MCF 10A (cell line): ENCODE results near the gene WWOX. TPM values are rescaled to one million over a fixed set of nuclear protein-coding genes. Genes with fewer than 3 reads are reported as not detected.

Source experiments
- BruUV-seq: library from RNA; stranded (reverse); fragments of 400-500 nt; replicated peaks from 2 replicates; lab custom pipeline; 2021; lab: Mats Ljungman, UMichigan
- CTCF ChIA-PET: fragments of 300-600 bp; sonication (Branson Sonifier 250); formaldehyde crosslinking; extraction: SDS; loops from one replicate; lab custom pipeline; 2021; ENCODE audit warnings: antibody characterized with exemption, inconsistent platforms; lab: Yijun Ruan, JAX
- POLR2A ChIA-PET: fragments of 300-600, 350-650 bp; sonication (Branson Sonifier 250); formaldehyde crosslinking; extraction: SDS; loops from one replicate; lab custom pipeline; 2020; ENCODE audit warnings: antibody characterized with exemption, inconsistent platforms; lab: Yijun Ruan, JAX
- DNase-seq: peaks from one replicate; pipeline ENCODE4 v3.0.0-alpha.2; 2018; ENCODE audit not compliant: unreplicated experiment
- H3K27ac Mint-ChIP-seq: one replicate; pipeline ENCODE4 v1.8.0; 2022; ENCODE audit warnings: mild to moderate bottlenecking, low read depth, mixed read lengths; ENCODE audit not compliant: unreplicated experiment
- H3K27me3 Mint-ChIP-seq: one replicate; pipeline ENCODE4 v1.8.0; 2022; ENCODE audit warnings: mixed read lengths; ENCODE audit not compliant: insufficient read depth, unreplicated experiment
- H3K36me3 Mint-ChIP-seq: one replicate; pipeline ENCODE4 v1.8.0; 2022; ENCODE audit warnings: mild to moderate bottlenecking, moderate library complexity, mixed read lengths; ENCODE audit not compliant: insufficient read depth, unreplicated experiment
- H3K4me1 Mint-ChIP-seq: one replicate; pipeline ENCODE4 v1.8.0; 2022; ENCODE audit warnings: mixed read lengths; ENCODE audit not compliant: insufficient read depth, unreplicated experiment
- H3K4me3 Mint-ChIP-seq: one replicate; pipeline ENCODE4 v1.8.0; 2022; ENCODE audit warnings: mild to moderate bottlenecking, moderate library complexity, mixed read lengths; ENCODE audit not compliant: unreplicated experiment
- H3K9me3 Mint-ChIP-seq: one replicate; pipeline ENCODE4 v1.8.0; 2022; ENCODE audit warnings: mixed read lengths; ENCODE audit not compliant: unreplicated experiment
- CTCF ChIP-seq: fragments of 200-600 bp; IDR thresholded peaks from one replicate; pipeline ENCODE4 v1.8.0; 2022; ENCODE audit warnings: antibody characterized with exemption, mild to moderate bottlenecking; ENCODE audit not compliant: unreplicated experiment
- intact Hi-C: fragments of 100-400 bp; cut with micrococcal nuclease; formaldehyde crosslinking; loops from 2 replicates; pipeline ENCODE4 v1.14.1; 2022
- total RNA-seq: library from RNA; stranded (reverse); gene quantifications from 2 replicates; pipeline ENCODE4 v1.2.3, GENCODE V29; 2022

The WWOX gene
- total RNA-seq, 1 experiment from 2014 or later, result 18.1 TPM

- no peaks in the 10 kb centered on the region for H3K36me3 Mint-ChIP-seq
- BruUV-seq, result no TSS peak
- H3K27ac Mint-ChIP-seq, result no peak overlapping the region
- POLR2A ChIA-PET, result interaction anchor here (0.5 kb wide), 1 partner anchor 1434 kb away, joined by 3 read pairs; no protein-coding TSS in a partner anchor
- H3K9me3 Mint-ChIP-seq, result no peaks in the 10 kb centered on the region
- no peaks in the 10 kb centered on the region for H3K4me1 Mint-ChIP-seq
- CTCF ChIA-PET, result interaction anchor here (0.6 kb wide), 1 partner anchor 61 kb away, joined by 4 read pairs; no protein-coding TSS in a partner anchor
- no peak overlapping the region for H3K4me3 Mint-ChIP-seq
- TF ChIP-seq CTCF, result no peak
- DNase-seq, result no peak
- H3K27me3 Mint-ChIP-seq, result no peaks in the 10 kb centered on the region
- intact Hi-C loops, result no loop called here
Measured at GRCh38 chr16:78583441-78583840, 484.0 kb downstream of the WWOX start.

- intact Hi-C loops, result no loop called here
- no peak overlapping the region for H3K27ac Mint-ChIP-seq
- no peak for TF ChIP-seq CTCF
- ChIA-PET POLR2A (interaction anchor here (0.5 kb wide), 1 partner anchor 1433 kb away, joined by 3 read pairs; no protein-coding TSS in a partner anchor), CTCF (interaction anchor here (0.6 kb wide), 1 partner anchor 1942 kb away, joined by 3 read pairs; no protein-coding TSS in a partner anchor)
- H3K36me3 Mint-ChIP-seq, result no peaks in the 10 kb centered on the region
- no peaks in the 10 kb centered on the region for H3K27me3 Mint-ChIP-seq
- H3K4me1 Mint-ChIP-seq, result no peaks in the 10 kb centered on the region
- H3K9me3 Mint-ChIP-seq, result no peaks in the 10 kb centered on the region
- no peak for DNase-seq
- BruUV-seq, result no TSS peak
- no peak overlapping the region for H3K4me3 Mint-ChIP-seq
Measured at GRCh38 chr16:78584213-78584860, 484.9 kb downstream of the WWOX start.

GRCh38 chr16:78584991-78585390, 485.5 kb downstream of the WWOX start:
- Mint-ChIP-seq H3K36me3 (no peaks in the 10 kb centered on the region), H3K9me3 (no peaks in the 10 kb centered on the region), H3K4me3 (no peak overlapping the region), H3K4me1 (no peaks in the 10 kb centered on the region), H3K27ac (no peak overlapping the region), H3K27me3 (no peaks in the 10 kb centered on the region)
- POLR2A ChIA-PET, result no interaction called here
- BruUV-seq, result no TSS peak
- CTCF ChIA-PET, result no interaction called here
- intact Hi-C loops, result no loop called here
- TF ChIP-seq CTCF, result no peak
- no peak for DNase-seq

- POLR2A ChIA-PET, result interaction anchor here (0.7 to 1.5 kb wide), 2 partner anchors 9 to 12 kb away, joined by 3 read pairs; no protein-coding TSS in a partner anchor
- Mint-ChIP-seq H3K27me3 (no peaks in the 10 kb centered on the region), H3K9me3 (no peaks in the 10 kb centered on the region), H3K4me3 (no peak overlapping the region), H3K36me3 (no peaks in the 10 kb centered on the region), H3K4me1 (no peaks in the 10 kb centered on the region), H3K27ac (no peak overlapping the region)
- no peak for TF ChIP-seq CTCF
- no TSS peak for BruUV-seq
- CTCF ChIA-PET, result interaction anchor here (0.8 kb wide), 2 partner anchors 8 to 171 kb away, joined by 3 read pairs; no protein-coding TSS in a partner anchor
- no peak for DNase-seq
- intact Hi-C loops, result no loop called here
Measured at GRCh38 chr16:78589331-78589730, 489.9 kb downstream of the WWOX start.
